HG03565 (cell line): Measurements from ENCODE around the gene RXFP2.

Experiments used
- ATAC-seq: cut with Tn5 transposase; IDR thresholded peaks from one replicate; pipeline ENCODE4 v1.9.1; 2021; ENCODE audit warnings: mild to moderate bottlenecking, moderate library complexity; ENCODE audit not compliant: unreplicated experiment

RXFP2 gene

GRCh38 chr13:31765138-31765785 lies 25.9 kb downstream of the RXFP2 start:
- ATAC-seq = no peak

DNA sequence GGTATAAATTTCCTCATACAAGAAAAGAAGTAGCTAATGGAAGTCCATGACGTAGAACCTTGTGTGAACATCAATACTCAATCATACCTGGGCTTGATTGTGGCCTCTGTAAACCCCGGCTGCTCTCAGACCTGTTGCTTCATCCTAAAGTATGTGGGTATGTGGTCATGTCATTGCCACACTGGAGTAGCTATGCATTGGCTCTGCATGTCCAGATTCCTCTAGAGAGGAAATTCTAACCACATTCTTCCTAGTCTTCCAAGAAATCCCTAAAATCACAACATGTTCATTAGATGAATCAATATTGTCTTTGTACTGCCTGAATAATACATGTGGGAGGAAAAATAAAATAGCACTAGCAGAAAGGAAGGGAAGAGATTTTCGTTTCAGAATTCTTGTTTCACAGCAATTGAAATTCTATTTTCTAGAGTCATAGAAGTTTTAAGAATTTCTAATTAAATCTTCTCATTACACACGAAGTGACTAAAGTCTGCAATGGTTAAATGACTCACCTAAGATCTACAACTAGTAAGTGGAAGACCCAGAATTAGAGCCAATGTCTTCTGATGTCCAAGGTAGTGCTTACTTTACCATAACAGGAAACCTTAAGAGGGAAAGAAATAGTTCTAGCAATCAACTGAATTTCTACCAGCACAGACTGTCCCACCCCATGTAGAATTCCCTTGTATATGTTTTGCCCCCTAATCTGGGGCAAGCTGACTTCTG lies 28.0 kb downstream of the RXFP2 start:
- no peak for ATAC-seq

GRCh38 chr13:31768351-31768750 lies 29.0 kb downstream of the RXFP2 start:
- ATAC-seq = no peak

- ATAC-seq = no peak
Measured at GRCh38 chr13:31769575-31769974, 30.2 kb downstream of the RXFP2 start.

- no peak for ATAC-seq
Measured at GRCh38 chr13:31772231-31772630, 32.9 kb downstream of the RXFP2 start.

DNA sequence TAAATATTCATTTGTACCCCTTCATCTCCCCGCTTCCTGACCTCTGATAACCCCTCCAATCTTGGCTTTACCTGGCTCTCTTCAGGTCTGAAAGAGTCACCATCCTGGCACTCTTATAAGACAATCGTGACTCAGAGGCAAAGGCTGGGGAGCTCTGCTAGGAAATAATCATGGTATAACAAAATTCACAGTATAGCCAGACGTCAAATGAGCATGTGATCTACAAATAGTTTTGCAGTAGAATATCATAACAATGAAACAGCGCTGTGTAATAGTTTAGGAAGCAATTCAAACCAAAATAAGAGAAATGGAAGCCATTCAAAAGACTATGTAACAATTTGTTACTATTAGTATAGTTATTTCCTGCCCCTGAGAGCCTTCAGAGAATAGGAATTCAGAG lies 34.2 kb downstream of the RXFP2 start:
- no peak for ATAC-seq

GRCh38 chr13:31774186-31774750 lies 34.9 kb downstream of the RXFP2 start:
- no peak for ATAC-seq

DNA sequence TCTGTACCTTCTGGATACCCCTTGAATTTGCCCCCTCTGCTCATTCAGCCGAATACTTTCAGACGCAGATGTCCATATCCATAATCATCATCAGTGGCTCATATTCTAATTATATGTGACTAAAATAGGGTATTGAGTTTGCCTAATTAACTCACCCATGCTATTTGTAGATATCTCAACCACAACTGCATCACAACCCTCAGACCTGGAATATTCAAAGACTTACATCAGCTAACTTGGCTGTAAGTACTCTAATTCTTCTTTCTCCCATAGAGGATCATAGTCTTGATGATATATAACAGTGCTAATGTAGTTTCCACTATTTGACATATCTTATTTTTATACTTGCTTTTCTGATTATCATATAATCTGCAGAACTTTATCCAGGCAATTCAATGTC lies 35.8 kb downstream of the RXFP2 start:
- no peak for ATAC-seq

GRCh38 chr13:31775686-31776085 lies 36.4 kb downstream of the RXFP2 start:
- ATAC-seq = no peak

DNA sequence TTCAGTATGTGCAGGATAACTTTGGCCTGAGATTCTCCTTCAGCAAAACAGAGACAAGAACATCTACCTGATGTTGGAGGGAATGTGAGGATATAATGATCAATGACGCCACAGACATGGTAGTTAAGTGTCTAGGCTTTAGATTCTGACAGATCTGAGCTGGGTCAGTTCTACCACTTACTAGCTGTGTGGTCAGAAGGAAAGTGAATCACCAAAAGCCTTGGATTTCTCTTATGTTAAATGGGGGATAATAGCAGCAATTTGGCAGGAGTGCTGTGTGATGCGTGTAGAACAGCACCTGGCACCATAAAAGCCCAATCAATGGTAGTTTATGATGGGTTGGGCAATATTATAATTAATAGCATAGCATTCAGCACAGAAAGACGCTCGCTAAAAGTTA lies 41.7 kb downstream of the RXFP2 start:
- ATAC-seq = no peak

DNA sequence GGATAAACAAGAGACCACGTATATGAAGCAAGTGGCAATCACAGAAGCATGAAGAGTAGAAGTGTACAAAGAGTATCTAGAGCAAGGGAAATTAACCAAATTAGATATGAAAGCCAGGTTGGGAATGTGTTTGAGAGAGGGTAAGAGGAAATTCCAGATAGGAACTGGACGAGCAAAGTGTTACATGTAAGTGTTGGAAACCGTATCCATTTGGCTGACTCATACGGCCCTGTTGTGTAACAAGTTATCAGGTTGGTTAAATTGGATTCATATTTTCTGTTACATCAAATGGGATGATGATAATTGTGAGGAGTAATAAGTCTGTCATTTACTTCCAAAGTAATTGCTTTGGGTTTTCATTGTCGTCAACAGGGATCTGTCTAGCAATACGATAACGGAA lies 46.7 kb downstream of the RXFP2 start:
- no peak for ATAC-seq

DNA sequence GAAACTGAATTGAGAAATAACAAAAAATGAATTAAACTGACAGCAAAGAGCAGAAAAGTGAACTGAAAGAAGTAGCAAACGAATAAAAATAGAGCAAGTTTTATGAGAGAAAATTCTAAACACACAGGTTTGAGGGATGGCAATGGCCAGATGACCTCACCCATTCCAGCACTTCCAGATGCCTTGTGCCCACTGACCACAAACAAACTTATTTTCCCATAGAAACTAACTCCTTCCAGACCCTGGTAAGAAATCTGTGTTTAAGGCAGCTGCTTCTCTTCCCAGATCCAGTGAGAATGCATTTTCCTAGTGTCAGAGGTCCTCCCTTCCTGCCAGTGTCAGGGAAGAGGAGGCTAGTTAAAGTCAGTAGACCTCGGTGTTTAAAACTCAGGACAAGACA lies 51.7 kb downstream of the RXFP2 start:
- no peak for ATAC-seq

- ATAC-seq = no peak
Measured at GRCh38 chr13:31793246-31793645, 53.9 kb downstream of the RXFP2 start.

GRCh38 chr13:31794452-31794851 lies 55.1 kb downstream of the RXFP2 start:
- no peak for ATAC-seq

DNA sequence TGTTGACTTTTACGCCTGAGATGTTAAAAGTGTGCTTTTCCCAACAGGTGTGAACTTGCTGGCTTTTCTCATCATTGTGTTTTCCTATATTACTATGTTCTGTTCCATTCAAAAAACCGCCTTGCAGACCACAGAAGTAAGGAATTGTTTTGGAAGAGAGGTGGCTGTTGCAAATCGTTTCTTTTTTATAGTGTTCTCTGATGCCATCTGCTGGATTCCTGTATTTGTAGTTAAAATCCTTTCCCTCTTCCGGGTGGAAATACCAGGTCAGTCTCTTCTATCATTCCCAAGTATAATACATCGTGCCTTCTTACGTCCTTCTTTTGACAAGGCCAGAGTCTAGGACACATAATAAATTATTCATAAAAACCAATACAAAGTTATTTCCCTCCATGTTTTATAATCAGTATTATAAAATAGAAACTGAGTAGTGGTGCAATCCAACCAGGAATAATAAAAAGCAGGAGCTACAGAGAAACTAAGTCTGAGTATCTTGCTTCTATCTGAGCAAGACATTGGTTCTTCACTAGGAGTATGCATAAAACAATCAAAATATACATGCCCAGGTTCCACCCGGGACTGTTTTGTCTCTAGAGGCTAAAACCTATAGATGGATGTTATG lies 57.9 kb downstream of the RXFP2 start:
- no peak for ATAC-seq

DNA sequence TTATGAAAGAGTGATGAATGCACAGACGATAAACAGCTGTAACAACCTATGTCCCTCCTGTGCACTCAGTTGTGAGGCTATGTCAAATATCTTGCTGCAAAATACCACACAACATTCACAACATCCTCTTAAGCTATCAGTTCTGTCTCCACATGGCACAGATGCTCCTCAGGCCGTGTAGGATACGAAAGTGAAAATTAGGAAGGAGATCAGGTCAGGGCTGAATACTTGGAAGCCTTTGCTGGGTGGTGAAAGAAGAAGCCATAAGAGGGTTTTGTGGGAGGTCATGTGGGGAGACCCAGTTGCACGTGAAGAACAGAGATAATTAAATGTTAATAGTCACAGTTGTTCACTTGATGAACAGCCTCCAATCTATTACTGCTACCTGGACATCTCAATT lies 58.9 kb downstream of the RXFP2 start:
- no peak for ATAC-seq

DNA sequence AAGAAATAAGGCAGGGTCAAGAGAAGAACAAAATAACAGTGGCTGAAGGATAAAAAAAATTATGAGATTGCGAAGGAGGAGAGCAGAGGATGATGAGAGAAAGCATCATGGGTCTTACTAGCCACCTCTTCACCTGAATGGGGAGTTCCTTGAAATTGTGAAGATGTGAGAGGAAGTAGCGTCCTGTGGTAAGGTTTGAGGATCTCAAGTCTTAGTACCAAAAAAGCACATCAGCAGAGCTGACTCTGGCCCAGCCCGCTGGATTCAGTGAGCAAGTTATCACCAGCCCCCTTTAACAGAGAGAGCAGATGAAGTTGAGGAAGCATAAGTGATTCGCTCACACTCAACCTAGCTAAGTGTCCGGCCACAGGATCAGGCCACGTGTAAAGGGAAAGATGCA lies 61.8 kb downstream of the RXFP2 start:
- ATAC-seq = no peak

GRCh38 chr13:31803311-31803710 lies 64.0 kb downstream of the RXFP2 start:
- no peak for ATAC-seq

- no peak for ATAC-seq
Measured at GRCh38 chr13:31805841-31806240, 66.5 kb downstream of the RXFP2 start.

DNA sequence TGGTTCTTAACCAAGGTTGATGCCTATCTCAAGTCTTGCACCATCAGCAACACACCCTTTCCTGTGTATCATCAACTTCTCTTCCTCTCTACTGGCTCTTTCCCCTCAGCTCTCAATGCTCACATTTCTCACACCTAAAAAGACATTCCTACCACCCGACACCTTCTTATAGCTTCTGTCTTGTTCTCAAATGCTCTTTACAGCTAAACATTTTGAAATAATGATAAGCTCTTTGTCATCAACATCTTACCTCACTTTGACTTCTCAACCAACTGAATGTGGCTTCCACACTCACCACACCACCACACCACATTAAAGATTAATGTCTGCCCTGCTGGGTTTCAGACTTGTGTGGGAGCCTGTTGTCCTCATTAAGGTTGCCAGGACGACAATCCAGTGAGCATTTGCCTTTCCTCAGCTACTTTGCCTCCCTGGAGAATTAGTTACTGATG lies 67.8 kb downstream of the RXFP2 start:
- ATAC-seq = no peak

DNA sequence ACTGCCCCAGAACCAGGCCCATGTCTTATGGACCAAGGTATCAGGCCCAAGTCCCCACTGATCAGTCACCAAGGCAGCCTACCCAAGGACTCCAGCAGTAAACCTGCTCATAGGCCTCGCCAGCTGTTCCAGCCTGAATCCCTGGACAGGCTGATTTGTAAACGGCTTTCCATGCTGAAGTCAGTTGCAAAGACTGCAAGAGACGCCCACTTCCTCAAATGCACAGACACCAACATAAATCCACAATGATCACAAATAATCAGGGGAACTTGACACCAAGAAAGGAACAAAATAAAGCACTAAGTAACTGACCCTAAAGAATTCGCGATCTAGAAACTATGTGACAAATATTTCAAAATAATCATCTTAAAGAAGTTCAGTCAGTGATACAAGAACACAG lies 75.2 kb downstream of the RXFP2 start:
- ATAC-seq = no peak
